Measurements from ENCODE around the gene TPPP2.

Gene TPPP2

GRCh38 chr14:21050597-21050996, 20.6 kb downstream of the TPPP2 start:
- Histone ChIP-seq H2AFZ (ENCODE audit: low read length) (no peak overlapping the region), H4K20me1 (ENCODE audit: insufficient read depth, low read length, poor library complexity, severe bottlenecking) (no peaks in the 10 kb centered on the region), H3K4me2 (ENCODE audit: low read depth, low read length, poor library complexity, severe bottlenecking) (no peak overlapping the region), H3K9ac (ENCODE audit: low read depth, low read length, poor library complexity, severe bottlenecking) (no peak overlapping the region), H3F3A (ENCODE audit: low read depth) (no peaks in the 10 kb centered on the region), H3K79me2 (ENCODE audit: insufficient read depth, low read length) (no peaks in the 10 kb centered on the region), H3K9me3 (ENCODE audit: insufficient read depth, low read depth, low read length) (no peaks in the 10 kb centered on the region), H3K27me3 (ENCODE audit: insufficient read depth, low read length, poor library complexity, severe bottlenecking) (no peaks in the 10 kb centered on the region), H3K4me3 (ENCODE audit: low read length, poor library complexity, severe bottlenecking) (no peak overlapping the region), H3K36me3 (ENCODE audit: insufficient read depth, low read length) (no peaks in the 10 kb centered on the region), H3K4me1 (ENCODE audit: insufficient read depth, low read length, poor library complexity, severe bottlenecking) (peaks cover 13% of the 10 kb centered on the region), H3K9me2 (replicated peaks; ENCODE audit: low read depth, low read length) (no peaks in the 10 kb centered on the region)
- TF ChIP-seq EZH2phosphoT487 (IDR thresholded peaks at IDR 0.05; ENCODE audit: borderline replicate concordance) (no peak), CTCF (conservative IDR thresholded peaks at IDR 0.05; ENCODE audit: low read length) (no peak)

- Histone ChIP-seq H3K4me1 (ENCODE audit: insufficient read depth, low read length, poor library complexity, severe bottlenecking) (peaks cover 12% of the 10 kb centered on the region), H3K27me3 (ENCODE audit: insufficient read depth, low read length, poor library complexity, severe bottlenecking) (no peaks in the 10 kb centered on the region), H3K79me2 (ENCODE audit: insufficient read depth, low read length) (no peaks in the 10 kb centered on the region), H3F3A (ENCODE audit: low read depth) (no peaks in the 10 kb centered on the region), H3K36me3 (ENCODE audit: insufficient read depth, low read length) (no peaks in the 10 kb centered on the region), H3K4me3 (ENCODE audit: low read length, poor library complexity, severe bottlenecking) (no peak overlapping the region), H3K4me2 (ENCODE audit: low read depth, low read length, poor library complexity, severe bottlenecking) (no peak overlapping the region), H3K9me3 (ENCODE audit: insufficient read depth, low read depth, low read length) (no peaks in the 10 kb centered on the region), H4K20me1 (ENCODE audit: insufficient read depth, low read length, poor library complexity, severe bottlenecking) (no peaks in the 10 kb centered on the region), H2AFZ (ENCODE audit: low read length) (peak overlapping the region; percentile 51; the same call in 1 of the 2 replicates), H3K9ac (ENCODE audit: low read depth, low read length, poor library complexity, severe bottlenecking) (peak overlapping the region; percentile 1), H3K9me2 (replicated peaks; ENCODE audit: low read depth, low read length) (no peaks in the 10 kb centered on the region)
- no peak for TF ChIP-seq CTCF (conservative IDR thresholded peaks at IDR 0.05; ENCODE audit: low read length)
- no peak for TF ChIP-seq EZH2phosphoT487 (IDR thresholded peaks at IDR 0.05; ENCODE audit: borderline replicate concordance)
Observed at GRCh38 chr14:21053184-21054122, 23.4 kb downstream of the TPPP2 start.

GRCh38 chr14:21054123-21054767, 24.2 kb downstream of the TPPP2 start:
- Histone ChIP-seq H3K79me2 (ENCODE audit: insufficient read depth, low read length) (no peaks in the 10 kb centered on the region), H3K4me2 (ENCODE audit: low read depth, low read length, poor library complexity, severe bottlenecking) (no peak overlapping the region), H3K4me3 (ENCODE audit: low read length, poor library complexity, severe bottlenecking) (no peak overlapping the region), H3K9me2 (replicated peaks; ENCODE audit: low read depth, low read length) (no peaks in the 10 kb centered on the region), H2AFZ (ENCODE audit: low read length) (peak overlapping the region; percentile 51; the same call in 1 of the 2 replicates), H3F3A (ENCODE audit: low read depth) (no peaks in the 10 kb centered on the region), H3K27me3 (ENCODE audit: insufficient read depth, low read length, poor library complexity, severe bottlenecking) (no peaks in the 10 kb centered on the region), H3K9me3 (ENCODE audit: insufficient read depth, low read depth, low read length) (no peaks in the 10 kb centered on the region), H4K20me1 (ENCODE audit: insufficient read depth, low read length, poor library complexity, severe bottlenecking) (no peaks in the 10 kb centered on the region), H3K36me3 (ENCODE audit: insufficient read depth, low read length) (no peaks in the 10 kb centered on the region), H3K4me1 (ENCODE audit: insufficient read depth, low read length, poor library complexity, severe bottlenecking) (peaks cover 12% of the 10 kb centered on the region), H3K9ac (ENCODE audit: low read depth, low read length, poor library complexity, severe bottlenecking) (peak overlapping the region; percentile 1)
- TF ChIP-seq EZH2phosphoT487 (IDR thresholded peaks at IDR 0.05; ENCODE audit: borderline replicate concordance) (no peak), CTCF (conservative IDR thresholded peaks at IDR 0.05; ENCODE audit: low read length) (no peak)
